ENCODE data around the gene MAP2K4. TPM values are rescaled to one million over a fixed set of nuclear protein-coding genes. Genes with fewer than 3 reads are reported as not detected.

Gene MAP2K4
- total RNA-seq, 2 experiments from 2014 or later: 12.3 to 29.1 TPM

DNA sequence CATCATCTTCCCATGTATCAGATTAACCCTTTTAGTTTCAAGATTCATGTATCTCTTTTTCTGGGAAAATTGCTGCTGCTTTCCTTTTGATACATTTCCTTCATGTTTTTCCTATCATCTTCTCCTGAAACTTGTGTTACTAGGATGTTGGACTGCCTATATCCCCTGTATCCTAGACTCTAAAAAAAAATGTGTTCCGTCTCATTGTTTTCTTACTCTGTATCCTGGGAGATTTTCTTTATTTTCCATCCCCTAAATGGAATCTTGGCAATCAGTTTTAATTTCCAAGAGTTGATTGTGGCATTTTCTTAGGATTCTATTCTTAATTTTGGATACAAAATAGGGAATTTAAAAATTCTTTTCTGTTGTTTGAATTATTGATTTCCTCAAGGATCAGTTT, 36.8 kb downstream of the MAP2K4 start:
- Histone ChIP-seq H3K9me3 (ENCODE audit: low read length) (no peaks in the 10 kb centered on the region), H3K27ac (ENCODE audit: low read depth, low read length, poor library complexity, severe bottlenecking) (no peak overlapping the region), H3K79me2 (ENCODE audit: insufficient read depth, low read depth, low read length) (peaks cover 7% of the 10 kb centered on the region; the same call in 1 of the 2 replicates), H3K4me2 (ENCODE audit: low read length) (no peak overlapping the region), H3K4me3 (ENCODE audit: low read depth, low read length, poor library complexity, severe bottlenecking) (no peak overlapping the region), H3K9me2 (ENCODE audit: insufficient read depth, low read length) (no peaks in the 10 kb centered on the region), H2AFZ (ENCODE audit: low read length) (no peak overlapping the region), H3K4me1 (ENCODE audit: insufficient read depth, low read length, poor library complexity, severe bottlenecking) (no peaks in the 10 kb centered on the region), H3K36me3 (ENCODE audit: insufficient read depth, low read length) (no peaks in the 10 kb centered on the region), H4K20me1 (ENCODE audit: insufficient read depth, low read length) (peaks cover 5% of the 10 kb centered on the region; the same call in 1 of the 2 replicates)
- no peak for DNase-seq (ENCODE audit: low spot score)
- TF ChIP-seq EZH2phosphoT487 (IDR thresholded peaks at IDR 0.05; ENCODE audit: borderline replicate concordance, low read depth, low read length): no peak
- TF ChIP-seq, protein P1, sequence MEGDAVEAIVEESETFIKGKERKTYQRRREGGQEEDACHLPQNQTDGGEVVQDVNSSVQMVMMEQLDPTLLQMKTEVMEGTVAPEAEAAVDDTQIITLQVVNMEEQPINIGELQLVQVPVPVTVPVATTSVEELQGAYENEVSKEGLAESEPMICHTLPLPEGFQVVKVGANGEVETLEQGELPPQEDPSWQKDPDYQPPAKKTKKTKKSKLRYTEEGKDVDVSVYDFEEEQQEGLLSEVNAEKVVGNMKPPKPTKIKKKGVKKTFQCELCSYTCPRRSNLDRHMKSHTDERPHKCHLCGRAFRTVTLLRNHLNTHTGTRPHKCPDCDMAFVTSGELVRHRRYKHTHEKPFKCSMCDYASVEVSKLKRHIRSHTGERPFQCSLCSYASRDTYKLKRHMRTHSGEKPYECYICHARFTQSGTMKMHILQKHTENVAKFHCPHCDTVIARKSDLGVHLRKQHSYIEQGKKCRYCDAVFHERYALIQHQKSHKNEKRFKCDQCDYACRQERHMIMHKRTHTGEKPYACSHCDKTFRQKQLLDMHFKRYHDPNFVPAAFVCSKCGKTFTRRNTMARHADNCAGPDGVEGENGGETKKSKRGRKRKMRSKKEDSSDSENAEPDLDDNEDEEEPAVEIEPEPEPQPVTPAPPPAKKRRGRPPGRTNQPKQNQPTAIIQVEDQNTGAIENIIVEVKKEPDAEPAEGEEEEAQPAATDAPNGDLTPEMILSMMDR (conservative IDR thresholded peaks at IDR 0.05; ENCODE audit: low read length): no peak
- no TSS peak for BruUV-seq (replicated peaks)
- CTCF ChIA-PET (ENCODE audit: unreplicated experiment): no interaction called here
- POLR2A ChIA-PET: no interaction called here
- intact Hi-C loops (cut with micrococcal nuclease; ENCODE audit: unreplicated experiment): no loop called here

DNA sequence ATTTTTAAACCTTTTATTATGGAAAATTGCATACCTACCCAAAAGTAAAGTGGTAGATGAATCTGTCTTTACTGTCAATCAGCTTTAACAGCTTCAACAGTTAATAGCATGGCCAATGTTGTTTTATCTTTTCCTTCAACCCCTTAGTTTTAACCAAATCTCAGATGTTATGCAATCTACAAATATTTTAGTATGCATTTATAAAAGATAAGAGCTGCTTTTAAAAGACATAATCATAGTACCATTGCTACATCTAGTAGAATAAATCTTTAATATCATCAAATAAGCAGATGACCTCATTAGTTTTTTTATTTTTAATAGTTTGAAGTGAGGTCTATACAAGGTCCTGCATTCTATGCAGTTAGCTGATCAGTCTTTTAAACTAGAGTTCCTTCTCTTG, 37.9 kb downstream of the MAP2K4 start:
- Histone ChIP-seq H3K79me2 (ENCODE audit: insufficient read depth, low read depth, low read length) (no peaks in the 10 kb centered on the region), H3K9me2 (ENCODE audit: insufficient read depth, low read length) (no peaks in the 10 kb centered on the region), H2AFZ (ENCODE audit: low read length) (no peak overlapping the region), H3K4me3 (ENCODE audit: low read depth, low read length, poor library complexity, severe bottlenecking) (no peak overlapping the region), H3K4me1 (ENCODE audit: insufficient read depth, low read length, poor library complexity, severe bottlenecking) (no peaks in the 10 kb centered on the region), H4K20me1 (ENCODE audit: insufficient read depth, low read length) (0 out of 2 replicates have a peak, but pooled peaks cover 2% of the 10 kb centered on the region), H3K36me3 (ENCODE audit: insufficient read depth, low read length) (peaks cover 5% of the 10 kb centered on the region; the same call in 1 of the 2 replicates), H3K4me2 (ENCODE audit: low read length) (no peak overlapping the region), H3K27ac (ENCODE audit: low read depth, low read length, poor library complexity, severe bottlenecking) (no peak overlapping the region), H3K9me3 (ENCODE audit: low read length) (no peaks in the 10 kb centered on the region)
- DNase-seq (ENCODE audit: low spot score): no peak
- ChIA-PET POLR2A (no interaction called here), CTCF (ENCODE audit: unreplicated experiment) (no interaction called here)
- BruUV-seq (replicated peaks): no TSS peak
- TF ChIP-seq EZH2phosphoT487 (IDR thresholded peaks at IDR 0.05; ENCODE audit: borderline replicate concordance, low read depth, low read length): no peak
- TF ChIP-seq, protein P1 (conservative IDR thresholded peaks at IDR 0.05; ENCODE audit: low read length): no peak
- intact Hi-C loops (cut with micrococcal nuclease; ENCODE audit: unreplicated experiment): no loop called here

DNA sequence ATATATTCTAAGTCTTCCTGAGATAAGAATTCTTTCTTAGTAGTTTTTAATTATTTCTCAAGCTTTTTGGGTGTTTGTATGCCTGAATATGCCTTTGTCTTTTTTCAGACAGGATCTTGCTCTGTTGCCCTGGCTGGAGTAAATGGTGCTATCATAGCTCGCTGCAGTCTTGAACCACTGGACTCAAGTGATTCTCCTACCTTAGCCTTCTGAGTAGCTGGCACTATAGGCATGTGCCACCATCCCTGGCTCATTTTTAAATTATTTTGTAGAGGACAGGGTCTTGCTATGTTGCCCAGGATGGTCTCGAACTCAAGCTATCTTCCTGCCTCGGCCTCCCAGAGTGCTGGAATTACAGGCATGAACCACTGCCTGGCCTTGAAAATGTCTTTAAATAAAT, 41.6 kb downstream of the MAP2K4 start:
- intact Hi-C loops (cut with micrococcal nuclease; ENCODE audit: unreplicated experiment): no loop called here

More for the DNA sequence above, 41.6 kb downstream of the MAP2K4 start:
- H3K9me2 ChIP-seq (ENCODE audit: insufficient read depth, low read length): no peaks in the 10 kb centered on the region
- no peak overlapping the region for H2AFZ ChIP-seq (ENCODE audit: low read length)
- no peak overlapping the region for H3K4me3 ChIP-seq (ENCODE audit: low read depth, low read length, poor library complexity, severe bottlenecking)
- H3K4me2 ChIP-seq (ENCODE audit: low read length): no peak overlapping the region
- H3K36me3 ChIP-seq (ENCODE audit: insufficient read depth, low read length): peaks cover 15% of the 10 kb centered on the region
- POLR2A ChIA-PET: interaction anchor here (1.7 kb wide), 1 partner anchor 9 kb away, joined by 3 read pairs; no protein-coding TSS in a partner anchor
- CTCF ChIA-PET (ENCODE audit: unreplicated experiment): no interaction called here
- no TSS peak for BruUV-seq (replicated peaks)
- no peaks in the 10 kb centered on the region for H4K20me1 ChIP-seq (ENCODE audit: insufficient read depth, low read length)
- no peak overlapping the region for H3K27ac ChIP-seq (ENCODE audit: low read depth, low read length, poor library complexity, severe bottlenecking)
- no peak for DNase-seq (ENCODE audit: low spot score)
- no peaks in the 10 kb centered on the region for H3K79me2 ChIP-seq (ENCODE audit: insufficient read depth, low read depth, low read length)
- H3K4me1 ChIP-seq (ENCODE audit: insufficient read depth, low read length, poor library complexity, severe bottlenecking): no peaks in the 10 kb centered on the region
- H3K9me3 ChIP-seq (ENCODE audit: low read length): 0 out of 2 replicates have a peak, but pooled peaks cover 7% of the 10 kb centered on the region
- TF ChIP-seq, protein P1 (conservative IDR thresholded peaks at IDR 0.05; ENCODE audit: low read length): no peak
- no peak for TF ChIP-seq EZH2phosphoT487 (IDR thresholded peaks at IDR 0.05; ENCODE audit: borderline replicate concordance, low read depth, low read length)
